ENCODE data around the gene TBC1D17.

DNA sequence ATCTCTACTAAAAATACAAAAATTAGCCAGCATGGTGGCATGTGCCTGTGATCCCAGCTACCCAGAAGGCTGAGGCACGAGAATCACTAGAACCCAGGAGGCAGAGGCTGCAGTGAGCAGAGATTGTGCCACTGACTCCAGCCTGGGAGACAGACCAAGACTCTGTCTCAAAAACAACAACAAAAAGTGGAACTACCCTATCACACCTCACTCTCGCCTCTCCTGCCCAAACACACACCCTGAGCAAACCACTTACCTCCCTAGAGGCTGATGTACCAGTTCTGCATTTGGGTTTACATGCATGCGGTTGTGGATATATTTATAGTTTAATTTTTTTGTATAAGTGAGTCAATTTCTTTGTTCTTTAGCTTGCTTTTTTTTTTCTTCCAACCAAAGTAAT lies 34.2 kb upstream of the TBC1D17 start:
- no peak for TF ChIP-seq ZNF768 (CRISPR knock-in tag; IDR thresholded peaks at IDR 0.05)
- TF ChIP-seq ASH2L (IDR thresholded peaks at IDR 0.05; ENCODE audit: insufficient read length, low read depth, low read length) = no peak
- TF ChIP-seq POLR2A (IDR thresholded peaks at IDR 0.05; ENCODE audit: insufficient read depth in 1 of 2, low read depth in 2 of 2, low read length in 2 of 2) = no peak
- TF ChIP-seq, protein P1, sequence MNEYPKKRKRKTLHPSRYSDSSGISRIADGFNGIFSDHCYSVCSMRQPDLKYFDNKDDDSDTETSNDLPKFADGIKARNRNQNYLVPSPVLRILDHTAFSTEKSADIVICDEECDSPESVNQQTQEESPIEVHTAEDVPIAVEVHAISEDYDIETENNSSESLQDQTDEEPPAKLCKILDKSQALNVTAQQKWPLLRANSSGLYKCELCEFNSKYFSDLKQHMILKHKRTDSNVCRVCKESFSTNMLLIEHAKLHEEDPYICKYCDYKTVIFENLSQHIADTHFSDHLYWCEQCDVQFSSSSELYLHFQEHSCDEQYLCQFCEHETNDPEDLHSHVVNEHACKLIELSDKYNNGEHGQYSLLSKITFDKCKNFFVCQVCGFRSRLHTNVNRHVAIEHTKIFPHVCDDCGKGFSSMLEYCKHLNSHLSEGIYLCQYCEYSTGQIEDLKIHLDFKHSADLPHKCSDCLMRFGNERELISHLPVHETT (CRISPR knock-in tag; conservative IDR thresholded peaks at IDR 0.05) = no peak
- TF ChIP-seq, protein P2, sequence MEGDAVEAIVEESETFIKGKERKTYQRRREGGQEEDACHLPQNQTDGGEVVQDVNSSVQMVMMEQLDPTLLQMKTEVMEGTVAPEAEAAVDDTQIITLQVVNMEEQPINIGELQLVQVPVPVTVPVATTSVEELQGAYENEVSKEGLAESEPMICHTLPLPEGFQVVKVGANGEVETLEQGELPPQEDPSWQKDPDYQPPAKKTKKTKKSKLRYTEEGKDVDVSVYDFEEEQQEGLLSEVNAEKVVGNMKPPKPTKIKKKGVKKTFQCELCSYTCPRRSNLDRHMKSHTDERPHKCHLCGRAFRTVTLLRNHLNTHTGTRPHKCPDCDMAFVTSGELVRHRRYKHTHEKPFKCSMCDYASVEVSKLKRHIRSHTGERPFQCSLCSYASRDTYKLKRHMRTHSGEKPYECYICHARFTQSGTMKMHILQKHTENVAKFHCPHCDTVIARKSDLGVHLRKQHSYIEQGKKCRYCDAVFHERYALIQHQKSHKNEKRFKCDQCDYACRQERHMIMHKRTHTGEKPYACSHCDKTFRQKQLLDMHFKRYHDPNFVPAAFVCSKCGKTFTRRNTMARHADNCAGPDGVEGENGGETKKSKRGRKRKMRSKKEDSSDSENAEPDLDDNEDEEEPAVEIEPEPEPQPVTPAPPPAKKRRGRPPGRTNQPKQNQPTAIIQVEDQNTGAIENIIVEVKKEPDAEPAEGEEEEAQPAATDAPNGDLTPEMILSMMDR (CRISPR knock-in tag; IDR thresholded peaks at IDR 0.05) = no peak
